HL-60 (cell line): ENCODE data around the gene ADAMTSL5.

Experiments used
- CTCF ChIP-seq: IDR thresholded peaks from one replicate; pipeline ENCODE4 v1.5.1; 2011; ENCODE audit warnings: low read length, control low read depth, inconsistent platforms; ENCODE audit not compliant: insufficient read depth
- GABPA ChIP-seq: IDR thresholded peaks from 2 replicates; pipeline ENCODE4 v1.6.1; 2012; ENCODE audit warnings: low read depth
- POLR2AphosphoS5 ChIP-seq: IDR thresholded peaks from 2 replicates; pipeline ENCODE4 v1.6.1; 2012; ENCODE audit warnings: low read depth
- REST ChIP-seq: IDR thresholded peaks from 2 replicates; pipeline ENCODE4 v1.6.1; 2012; ENCODE audit warnings: low read depth; ENCODE audit not compliant: insufficient replicate concordance

DNA sequence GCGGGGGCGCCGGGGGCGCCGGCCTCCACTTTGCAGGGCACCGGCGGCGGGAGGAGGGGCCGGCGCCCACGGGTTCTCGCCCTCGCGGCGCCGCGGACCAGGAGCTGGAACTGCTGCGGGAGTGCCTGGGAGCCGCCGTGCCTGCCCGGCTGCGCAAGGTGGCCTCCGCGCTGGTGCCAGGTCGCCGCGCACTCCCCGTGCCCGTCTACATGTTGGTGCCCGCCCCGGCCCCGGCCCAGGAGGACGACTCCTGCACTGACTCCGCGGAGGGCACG, 45.7 kb downstream of the ADAMTSL5 start:
- TF ChIP-seq POLR2AphosphoS5 (no peak), CTCF (no peak), GABPA (no peak), REST (no peak)
